ENCODE data around the gene ANKRD52. TPM values are rescaled to one million over a fixed set of nuclear protein-coding genes. Genes with fewer than 3 reads are reported as not detected.
"Not testable (repeated sequence)": the region's sequence is repeated elsewhere in the genome, so short reads cannot be mapped to it uniquely, and the experiment has no call there.

The ANKRD52 gene
- total and polyA plus RNA-seq, 8 donors = 8.0 to 25.1 (median 17.5) TPM

DNA sequence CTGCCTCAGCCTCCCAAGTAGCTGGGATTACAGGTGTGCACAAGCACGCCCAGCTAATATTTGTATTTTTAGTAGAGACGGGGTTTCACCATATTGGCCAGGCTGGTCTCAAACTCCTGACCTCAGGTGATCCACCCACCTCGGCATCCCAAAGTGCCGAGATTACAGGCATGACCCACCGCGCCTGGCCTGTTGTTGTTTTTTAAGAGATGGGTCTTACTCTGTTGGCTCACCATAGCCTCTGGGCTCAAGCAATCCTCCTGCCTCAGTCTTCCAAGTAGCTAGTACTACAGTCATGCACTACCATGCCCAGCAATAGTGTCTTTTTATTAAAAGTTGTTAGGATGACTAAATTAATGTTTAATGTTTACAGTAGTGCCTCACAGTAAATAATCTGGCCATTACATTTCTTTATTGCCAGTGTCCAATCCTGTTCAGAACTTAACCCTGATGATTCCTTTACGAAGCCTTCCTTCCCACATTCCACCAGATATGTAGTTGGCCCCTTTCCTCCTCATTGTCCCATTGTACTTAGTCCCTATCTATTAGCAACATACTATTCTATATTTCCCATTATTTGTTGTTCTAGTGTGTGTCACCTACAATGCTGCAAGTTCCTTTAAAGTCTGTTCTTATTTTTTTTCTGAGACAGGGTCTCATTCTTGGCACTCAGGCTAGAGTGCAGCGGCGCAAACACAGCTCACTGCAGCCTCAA lies 60.1 kb downstream of the ANKRD52 start:
- 86 to 93% methylated on average over 9 of the region's 9 CpGs for WGBS, 2 donors
- Histone ChIP-seq H3K9me3 (no peaks in the 10 kb centered on the region), H3K4me1 (no peaks in the 10 kb centered on the region), H3K27ac (no peak overlapping the region), H3K27me3 (no peaks in the 10 kb centered on the region), H3K4me3 (no peak overlapping the region), H3K36me3 (no peaks in the 10 kb centered on the region)
- DNase-seq (no peak), FAIRE-seq (no peak), ATAC-seq (no peak)
- TF ChIP-seq, protein P1, sequence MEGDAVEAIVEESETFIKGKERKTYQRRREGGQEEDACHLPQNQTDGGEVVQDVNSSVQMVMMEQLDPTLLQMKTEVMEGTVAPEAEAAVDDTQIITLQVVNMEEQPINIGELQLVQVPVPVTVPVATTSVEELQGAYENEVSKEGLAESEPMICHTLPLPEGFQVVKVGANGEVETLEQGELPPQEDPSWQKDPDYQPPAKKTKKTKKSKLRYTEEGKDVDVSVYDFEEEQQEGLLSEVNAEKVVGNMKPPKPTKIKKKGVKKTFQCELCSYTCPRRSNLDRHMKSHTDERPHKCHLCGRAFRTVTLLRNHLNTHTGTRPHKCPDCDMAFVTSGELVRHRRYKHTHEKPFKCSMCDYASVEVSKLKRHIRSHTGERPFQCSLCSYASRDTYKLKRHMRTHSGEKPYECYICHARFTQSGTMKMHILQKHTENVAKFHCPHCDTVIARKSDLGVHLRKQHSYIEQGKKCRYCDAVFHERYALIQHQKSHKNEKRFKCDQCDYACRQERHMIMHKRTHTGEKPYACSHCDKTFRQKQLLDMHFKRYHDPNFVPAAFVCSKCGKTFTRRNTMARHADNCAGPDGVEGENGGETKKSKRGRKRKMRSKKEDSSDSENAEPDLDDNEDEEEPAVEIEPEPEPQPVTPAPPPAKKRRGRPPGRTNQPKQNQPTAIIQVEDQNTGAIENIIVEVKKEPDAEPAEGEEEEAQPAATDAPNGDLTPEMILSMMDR (IDR thresholded peaks at IDR 0.05) = no peak
- intact Hi-C loops (cut with DNase I) = loop anchor here in 1 of 3 donors (10.0 kb wide), 1 partner anchor 57 kb away; the partner anchor contains the start of gene ANKRD52

GRCh38 chr12:56196818-56197550 lies 61.2 kb downstream of the ANKRD52 start:
- H3K27me3 ChIP-seq, H3K9me3 ChIP-seq, DNase-seq, H3K27ac ChIP-seq, H3K4me1 ChIP-seq, H3K4me3 ChIP-seq, FAIRE-seq, H3K36me3 ChIP-seq: not testable (repeated sequence)
- ATAC-seq = peak in 2 of 4 donors; percentile 8 to 29
- intact Hi-C loops (cut with DNase I) = loop anchor here in 1 of 3 donors (10.0 kb wide), 1 partner anchor 58 kb away; the partner anchor contains the start of gene ANKRD52
- 72 to 81% methylated on average over 10 to 11 of the region's 11 CpGs for WGBS, 2 donors

- ATAC-seq (peak in 3 of 4 donors; percentile 32 to 35 (median 32)), DNase-seq (peak in 4 of 6 donors; percentile 60 to 85 (median 76)), FAIRE-seq (peak; percentile 73)
- 28 to 40% methylated on average over 1 of the region's 1 CpG for WGBS, 2 donors
- intact Hi-C loops (cut with DNase I) = loop anchor here in 1 of 3 donors (10.0 kb wide), 1 partner anchor 62 kb away; the partner anchor contains the start of gene ANKRD52
- Histone ChIP-seq H3K27ac (no peak overlapping the region), H3K9me3 (no peaks in the 10 kb centered on the region), H3K36me3 (no peaks in the 10 kb centered on the region), H3K27me3 (no peaks in the 10 kb centered on the region), H3K4me1 (peaks cover 1 to 2% (median 1%) of the 10 kb centered on the region in 3 donors), H3K4me3 (no peak overlapping the region)
- TF ChIP-seq, protein P1 (IDR thresholded peaks at IDR 0.05) = peak in 3 of 4 donors; percentile 39 to 74 (median 68)
Measured at GRCh38 chr12:56193025-56193578, 65.1 kb downstream of the ANKRD52 start.

GRCh38 chr12:56192582-56192981 lies 65.6 kb downstream of the ANKRD52 start:
- Histone ChIP-seq H3K9me3 (no peaks in the 10 kb centered on the region), H3K36me3 (no peaks in the 10 kb centered on the region), H3K27ac (no peak overlapping the region), H3K4me3 (no peak overlapping the region), H3K4me1 (peaks cover 5 to 7% (median 7%) of the 10 kb centered on the region in 3 donors), H3K27me3 (no peaks in the 10 kb centered on the region)
- ATAC-seq (no peak), FAIRE-seq (no peak), DNase-seq (no peak)
- TF ChIP-seq, protein P1 (IDR thresholded peaks at IDR 0.05) = no peak
- intact Hi-C loops (cut with DNase I) = loop anchor here in 1 of 3 donors (10.0 kb wide), 1 partner anchor 62 kb away; the partner anchor contains the start of gene ANKRD52

- intact Hi-C loops (cut with DNase I) = loop anchor here in 1 of 3 donors (10.0 kb wide), 1 partner anchor 64 kb away; the partner anchor contains the start of gene ANKRD52
- H3K27ac ChIP-seq = peak overlapping the region; percentile 79 to 96 (median 90)
- peaks cover 5 to 12% (median 10%) of the 10 kb centered on the region in 3 donors for H3K4me1 ChIP-seq
- TF ChIP-seq, protein P1 (IDR thresholded peaks at IDR 0.05) = no peak
- no peaks in the 10 kb centered on the region for H3K27me3 ChIP-seq
- 17 to 20% methylated on average over 9 of the region's 9 CpGs for WGBS, 2 donors
- DNase-seq (no peak), FAIRE-seq (no peak), ATAC-seq (no peak)
- H3K4me3 ChIP-seq = peak overlapping the region in 3 of 4 donors; percentile 29 to 86 (median 71)
- peaks cover 0 to 3% (median 0%) of the 10 kb centered on the region in 3 donors for H3K36me3 ChIP-seq
- H3K9me3 ChIP-seq = no peaks in the 10 kb centered on the region
Measured at GRCh38 chr12:56190695-56191155, 67.5 kb downstream of the ANKRD52 start.

Measured in pancreas (tissue), 10 donors.